GM19025 (cell line): ENCODE measurements around the gene WFS1.

ENCODE experiments used
- ATAC-seq: cut with Tn5 transposase; IDR thresholded peaks from one replicate; pipeline ENCODE4 v1.9.1; 2021; ENCODE audit warnings: mild to moderate bottlenecking, low read depth, moderate library complexity; ENCODE audit not compliant: unreplicated experiment

Gene WFS1

GRCh38 chr4:6232836-6233785 is 36.5 kb upstream of the WFS1 start:
- no peak for ATAC-seq

- ATAC-seq = no peak
These were observed 35.7 kb upstream of the WFS1 start for GRCh38 chr4:6233929-6234328.

GRCh38 chr4:6235012-6235411 is 34.6 kb upstream of the WFS1 start:
- ATAC-seq = no peak

GRCh38 chr4:6235901-6236640 is 33.6 kb upstream of the WFS1 start:
- no peak for ATAC-seq

GRCh38 chr4:6236816-6237390 is 32.7 kb upstream of the WFS1 start:
- ATAC-seq = no peak

- ATAC-seq = no peak
These were observed 30.2 kb upstream of the WFS1 start for GRCh38 chr4:6239486-6239885.

GRCh38 chr4:6239968-6240367 is 29.7 kb upstream of the WFS1 start:
- no peak for ATAC-seq

- ATAC-seq = no peak
These were observed 28.4 kb upstream of the WFS1 start for GRCh38 chr4:6241062-6241845.

- no peak for ATAC-seq
These were observed 27.2 kb upstream of the WFS1 start for GRCh38 chr4:6242271-6243029.

- no peak for ATAC-seq
These were observed 24.1 kb upstream of the WFS1 start for GRCh38 chr4:6245246-6246169.

- ATAC-seq = no peak
These were observed 23.4 kb upstream of the WFS1 start for GRCh38 chr4:6246170-6246634.

GRCh38 chr4:6248394-6248793 is 21.3 kb upstream of the WFS1 start:
- ATAC-seq = no peak

- no peak for ATAC-seq
These were observed 19.2 kb upstream of the WFS1 start for GRCh38 chr4:6250235-6250983.

- ATAC-seq = no peak
These were observed 18.7 kb upstream of the WFS1 start for GRCh38 chr4:6250984-6251295.

- ATAC-seq = no peak
These were observed 18.3 kb upstream of the WFS1 start for GRCh38 chr4:6251365-6251764.

- no peak for ATAC-seq
These were observed 17.6 kb upstream of the WFS1 start for GRCh38 chr4:6252051-6252450.

- no peak for ATAC-seq
These were observed 16.5 kb upstream of the WFS1 start for GRCh38 chr4:6253111-6253510.

GRCh38 chr4:6253961-6254360 is 15.7 kb upstream of the WFS1 start:
- ATAC-seq = no peak
